ENCODE data around the gene COL4A2.

Gene COL4A2

GRCh38 chr13:110396913-110397381 is 89.9 kb downstream of the COL4A2 start:
- FAIRE-seq = peak; percentile 4

GRCh38 chr13:110397436-110398115 is 90.5 kb downstream of the COL4A2 start:
- no peak for FAIRE-seq
- DNase-seq (ENCODE audit: insufficient read length, low spot score) = no peak

More at GRCh38 chr13:110396913-110397381, 89.9 kb downstream of the COL4A2 start:
- peak; percentile 54 for DNase-seq (ENCODE audit: insufficient read length, low spot score)

GRCh38 chr13:110398564-110399507 is 91.8 kb downstream of the COL4A2 start:
- FAIRE-seq = no peak
- DNase-seq (ENCODE audit: insufficient read length, low spot score) = no peak

GRCh38 chr13:110399801-110400200 is 92.7 kb downstream of the COL4A2 start:
- DNase-seq (ENCODE audit: insufficient read length, low spot score) (no peak), FAIRE-seq (no peak)

GRCh38 chr13:110400786-110401533 is 93.9 kb downstream of the COL4A2 start:
- FAIRE-seq = no peak

GRCh38 chr13:110402299-110403069 is 95.4 kb downstream of the COL4A2 start:
- DNase-seq (ENCODE audit: insufficient read length, low spot score) (no peak), FAIRE-seq (no peak)

More at GRCh38 chr13:110400786-110401533, 93.9 kb downstream of the COL4A2 start:
- DNase-seq (ENCODE audit: insufficient read length, low spot score) = no peak

- FAIRE-seq (no peak), DNase-seq (ENCODE audit: insufficient read length, low spot score) (no peak)
These were observed 96.2 kb downstream of the COL4A2 start for GRCh38 chr13:110403315-110403714.

GRCh38 chr13:110403721-110404120 is 96.6 kb downstream of the COL4A2 start:
- no peak for FAIRE-seq
- no peak for DNase-seq (ENCODE audit: insufficient read length, low spot score)

GRCh38 chr13:110404321-110404720 is 97.2 kb downstream of the COL4A2 start:
- no peak for FAIRE-seq

GRCh38 chr13:110405597-110406450 is 98.7 kb downstream of the COL4A2 start:
- no peak for DNase-seq (ENCODE audit: insufficient read length, low spot score)
- no peak for FAIRE-seq

More at GRCh38 chr13:110404321-110404720, 97.2 kb downstream of the COL4A2 start:
- DNase-seq (ENCODE audit: insufficient read length, low spot score) = no peak

- FAIRE-seq = no peak
- DNase-seq (ENCODE audit: insufficient read length, low spot score) = no peak
These were observed 99.9 kb downstream of the COL4A2 start for GRCh38 chr13:110407021-110407420.

GRCh38 chr13:110407531-110407930 is 100.4 kb downstream of the COL4A2 start:
- no peak for FAIRE-seq
- DNase-seq (ENCODE audit: insufficient read length, low spot score) = no peak

GRCh38 chr13:110408286-110408685 is 101.2 kb downstream of the COL4A2 start:
- no peak for FAIRE-seq
- no peak for DNase-seq (ENCODE audit: insufficient read length, low spot score)

GRCh38 chr13:110409581-110409992 is 102.5 kb downstream of the COL4A2 start:
- no peak for FAIRE-seq
- peak; percentile 57 for DNase-seq (ENCODE audit: insufficient read length, low spot score)

GRCh38 chr13:110410000-110410399 is 102.9 kb downstream of the COL4A2 start:
- no peak for FAIRE-seq
- no peak for DNase-seq (ENCODE audit: insufficient read length, low spot score)

GRCh38 chr13:110410936-110411687 is 104.0 kb downstream of the COL4A2 start:
- FAIRE-seq (no peak), DNase-seq (ENCODE audit: insufficient read length, low spot score) (no peak)

GRCh38 chr13:110411688-110412059 is 104.6 kb downstream of the COL4A2 start:
- FAIRE-seq = no peak
- no peak for DNase-seq (ENCODE audit: insufficient read length, low spot score)

- FAIRE-seq (peak; percentile 80), DNase-seq (ENCODE audit: insufficient read length, low spot score) (peak; percentile 90)
These were observed 105.2 kb downstream of the COL4A2 start for GRCh38 chr13:110412132-110412914.
